HG02623 (cell line): ENCODE data around the gene PPP1R16B.
A peak's percentile ranks its signal among the peaks of the same experiment; 100 is the strongest.

Experiments used
- ATAC-seq: cut with Tn5 transposase; IDR thresholded peaks from one replicate; pipeline ENCODE4 v1.9.1; 2021; ENCODE audit warnings: moderate library complexity; ENCODE audit not compliant: unreplicated experiment

PPP1R16B gene

DNA sequence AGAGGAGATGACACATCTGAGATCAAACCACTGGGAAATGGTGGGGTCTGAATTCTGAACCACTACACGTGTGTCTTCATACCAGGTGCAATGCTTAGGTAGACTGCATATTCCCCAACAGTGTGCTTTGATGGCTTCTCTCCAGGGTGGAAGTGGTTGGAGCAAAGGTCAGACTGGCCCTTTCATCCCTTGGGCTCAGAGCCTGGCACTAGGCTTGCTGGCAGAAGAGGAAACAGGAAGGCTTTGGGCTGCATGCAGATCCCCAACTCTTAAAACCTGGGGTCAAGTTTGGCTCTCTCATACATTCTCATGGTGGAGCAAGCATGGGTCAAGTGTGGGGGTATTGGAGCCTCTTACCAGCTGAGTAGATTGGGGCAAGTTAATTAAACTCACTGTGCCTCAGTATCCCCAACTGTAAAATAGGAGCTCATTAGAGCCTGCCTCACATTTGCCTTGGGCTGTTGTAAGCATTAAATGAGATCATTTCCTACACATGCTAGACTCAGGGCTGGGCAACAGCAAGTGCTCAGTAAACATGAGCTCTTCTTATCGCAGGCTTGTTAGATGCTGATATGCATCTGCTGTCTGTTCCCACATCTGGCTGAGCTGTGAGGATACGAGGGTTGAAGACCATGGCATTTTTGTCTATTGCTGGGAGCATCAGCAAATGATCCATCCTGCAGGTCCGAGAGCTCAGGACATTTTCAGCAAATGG, 69.1 kb downstream of the PPP1R16B start:
- no peak for ATAC-seq

DNA sequence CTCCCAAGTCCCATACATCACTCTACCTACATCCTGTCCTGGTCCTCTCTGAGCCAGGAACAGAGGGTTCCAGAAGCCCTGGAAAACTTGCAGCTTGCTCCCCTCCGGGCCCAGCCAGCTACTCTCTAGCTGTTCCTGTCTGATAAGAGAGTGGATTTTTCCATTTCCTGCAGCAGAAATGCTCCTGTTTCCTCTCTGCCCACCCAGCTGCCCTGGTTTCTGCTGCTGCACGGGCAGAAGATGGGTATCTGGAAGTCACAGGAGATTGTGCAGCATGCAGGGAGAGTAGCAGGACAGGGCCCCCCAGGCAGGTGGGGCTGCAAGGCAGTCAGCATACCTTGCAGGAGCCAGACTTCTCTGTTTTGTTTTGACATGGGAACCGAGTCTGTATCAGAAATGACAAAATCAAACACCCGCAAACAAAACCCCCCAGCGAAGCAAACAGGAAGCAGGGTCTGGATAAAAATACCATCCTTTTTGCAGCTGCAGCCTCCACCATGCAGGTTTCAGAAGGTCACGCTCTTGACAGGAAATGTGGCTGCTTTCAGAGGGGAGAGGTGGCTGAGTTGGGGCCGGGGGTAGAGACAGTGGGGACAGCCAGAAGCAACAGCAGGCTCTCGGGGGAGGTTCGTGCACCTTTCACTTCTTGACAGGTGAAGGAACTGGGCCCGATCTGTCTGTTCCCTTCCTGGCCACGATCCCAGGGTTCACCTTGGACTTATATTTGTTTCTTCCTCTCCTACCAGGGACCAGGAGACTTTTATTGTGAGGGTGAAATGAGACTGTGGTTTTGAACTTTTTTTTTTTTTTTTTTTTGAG, 69.9 kb downstream of the PPP1R16B start:
- peak; percentile 60 for ATAC-seq

DNA sequence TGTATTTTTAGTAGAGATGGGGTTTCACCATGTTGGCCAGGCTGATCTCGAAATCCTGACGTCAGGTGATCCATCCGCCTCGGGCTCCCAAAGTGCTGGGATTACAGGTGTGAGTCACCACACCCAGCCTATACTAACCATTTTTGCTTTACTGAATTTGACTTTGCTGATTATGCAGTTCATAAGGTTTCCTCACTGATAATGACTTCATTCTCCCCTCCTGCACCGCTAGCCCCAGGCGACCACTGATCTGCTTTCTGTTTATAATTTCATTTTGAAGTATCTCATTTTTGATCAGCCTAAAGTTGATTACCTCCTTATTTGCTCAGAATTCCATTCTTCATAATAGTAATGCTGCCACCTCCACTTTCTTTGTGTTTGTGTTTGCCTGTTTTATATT, 72.0 kb downstream of the PPP1R16B start:
- ATAC-seq = no peak

DNA sequence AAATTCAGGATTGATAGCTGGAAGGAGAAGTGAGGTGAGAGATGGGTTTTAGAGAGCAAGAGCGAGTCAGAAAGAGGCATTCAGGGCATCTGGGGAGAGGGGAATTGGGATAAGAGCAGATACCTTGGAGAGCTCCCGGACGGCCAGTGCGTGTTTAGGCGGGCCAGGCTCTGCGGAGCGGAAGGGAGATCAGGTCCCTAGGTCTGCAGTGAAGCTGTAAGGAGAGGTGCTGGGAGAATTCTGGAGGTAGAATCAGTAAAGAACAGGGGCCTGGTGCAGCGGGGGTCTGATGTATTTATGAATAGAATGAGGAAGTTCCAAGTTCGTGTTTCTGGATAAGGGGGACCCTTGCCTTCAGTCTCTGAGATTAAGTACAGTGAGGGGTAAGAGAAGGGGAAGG, 73.4 kb downstream of the PPP1R16B start:
- ATAC-seq = no peak

DNA sequence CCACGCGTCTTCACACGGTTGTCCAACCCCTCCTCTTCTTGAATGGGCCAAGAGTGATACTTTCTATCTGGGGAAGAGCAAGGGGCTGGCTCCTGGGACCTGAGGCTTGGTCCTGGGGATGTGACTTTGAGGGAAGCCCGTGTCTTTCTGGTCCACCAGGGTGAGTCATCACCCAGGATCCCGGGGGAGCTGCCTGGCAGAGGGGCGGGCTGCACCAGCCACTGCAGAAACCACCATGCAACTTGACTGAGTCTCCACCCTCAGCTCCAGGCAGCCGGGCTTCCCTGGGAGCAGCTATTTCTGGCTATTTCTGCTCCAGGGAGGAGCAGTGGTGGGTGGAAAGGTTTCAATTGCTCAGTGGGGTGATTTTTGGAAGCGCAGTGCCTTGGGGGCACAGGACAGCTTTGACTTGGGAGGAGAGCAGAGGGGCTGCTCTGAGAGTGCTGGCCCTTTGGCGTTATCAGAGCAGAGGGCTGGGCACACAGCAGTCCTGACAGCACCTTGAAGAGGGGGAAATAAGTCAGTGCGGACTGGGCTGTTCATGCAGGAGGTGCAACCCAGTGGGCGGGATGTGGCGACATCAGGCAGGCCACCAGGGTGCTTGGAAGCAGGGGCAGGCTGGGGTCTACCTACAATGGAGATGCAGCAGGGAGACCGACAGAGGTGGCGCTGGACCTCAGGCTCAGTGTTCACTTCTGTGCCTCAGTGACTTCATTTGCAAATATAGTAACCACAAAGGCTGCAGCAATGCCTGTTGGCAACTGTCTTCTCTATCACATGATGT, 75.6 kb downstream of the PPP1R16B start:
- ATAC-seq = no peak

DNA sequence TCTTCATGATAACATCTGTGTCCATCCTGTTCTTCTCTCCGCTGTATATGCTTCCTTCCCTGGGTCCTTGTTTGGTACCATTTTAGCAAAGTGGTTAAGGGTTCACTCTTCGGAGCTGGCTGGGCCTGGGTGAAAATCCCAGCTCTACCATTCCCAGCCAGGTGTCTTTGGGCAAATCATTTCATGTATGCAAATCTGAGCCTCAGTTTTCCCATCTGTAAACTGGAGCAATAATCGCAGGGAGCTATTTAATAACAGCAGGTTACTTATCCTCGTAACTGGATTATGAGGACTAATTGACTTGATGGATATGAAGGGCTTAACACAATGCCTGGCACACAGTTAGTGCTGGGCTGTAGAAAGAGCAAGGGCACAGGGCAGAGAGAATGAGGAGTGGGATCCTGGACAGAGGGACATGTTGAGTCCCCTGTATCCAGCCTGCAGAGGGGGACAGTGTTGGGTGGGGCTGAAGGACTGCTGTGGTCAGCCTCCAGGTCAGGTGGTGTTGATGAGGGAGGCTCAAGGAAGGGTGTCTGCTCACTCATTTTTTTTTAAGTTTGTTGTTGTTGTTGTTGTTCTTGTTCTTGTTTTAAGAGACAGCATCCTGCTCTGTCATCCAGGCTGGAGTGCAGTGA, 76.4 kb downstream of the PPP1R16B start:
- no peak for ATAC-seq

DNA sequence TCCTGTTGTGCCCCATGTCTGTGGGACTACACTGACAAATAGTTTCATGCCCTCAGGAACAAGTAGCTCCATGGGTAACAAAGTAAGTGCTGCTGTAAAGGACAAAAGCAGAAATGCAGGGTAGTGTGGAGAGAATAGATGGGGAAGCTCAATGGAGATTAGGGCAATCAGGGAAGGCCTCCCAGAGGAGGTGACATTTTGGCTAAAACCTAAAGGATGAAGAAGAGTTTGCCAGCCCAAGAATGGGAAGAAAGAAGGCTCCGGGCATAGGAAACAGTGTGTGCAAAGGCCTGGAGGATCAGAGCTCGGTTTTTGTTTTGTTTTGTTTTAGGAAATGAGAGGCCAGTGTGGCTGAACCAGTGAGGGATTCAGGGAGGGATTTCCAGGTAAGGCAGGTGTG, 77.1 kb downstream of the PPP1R16B start:
- ATAC-seq = no peak

DNA sequence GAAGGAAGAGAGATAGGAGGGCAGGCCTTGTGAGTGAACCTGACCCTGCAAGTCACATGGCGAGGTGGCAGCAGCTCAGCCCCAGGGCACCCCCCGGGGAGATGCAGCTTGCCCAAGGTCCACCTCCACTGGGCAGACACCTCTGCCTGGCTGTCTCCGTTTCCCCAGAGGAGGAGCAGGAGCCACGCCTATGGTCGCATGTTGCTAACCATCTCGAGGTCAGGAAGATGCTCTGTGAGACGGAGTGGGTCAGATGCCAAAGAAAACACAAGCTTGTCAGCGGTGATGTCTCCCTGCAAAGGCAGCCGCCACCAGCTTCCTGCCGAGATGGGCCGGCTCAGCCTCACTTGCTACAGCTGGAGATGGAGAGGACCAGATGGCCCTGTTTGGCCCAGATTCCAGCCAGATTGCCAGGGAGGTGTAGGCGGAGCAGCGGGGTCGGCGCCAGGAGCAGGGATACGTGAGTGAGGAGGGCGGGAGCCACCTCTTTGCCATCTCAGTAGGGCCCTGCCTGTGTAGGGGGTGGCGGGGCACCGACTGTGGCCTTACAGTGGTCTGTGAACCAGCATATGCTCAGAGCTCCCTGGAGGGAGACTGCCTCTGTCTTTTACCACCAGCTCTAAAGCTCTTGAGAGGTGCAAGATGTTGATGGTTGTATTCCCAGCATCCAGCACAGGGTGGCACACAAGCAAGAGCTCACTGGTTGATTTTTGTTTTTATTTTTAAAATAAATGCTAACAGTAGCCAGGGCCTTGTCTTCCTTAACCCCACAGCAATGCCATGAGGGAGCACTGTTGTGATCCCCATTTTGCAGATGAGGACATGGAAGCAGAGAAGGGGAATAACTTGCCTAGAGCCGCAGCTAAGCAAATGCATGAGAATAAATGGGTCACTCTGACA, 77.8 kb downstream of the PPP1R16B start:
- ATAC-seq = no peak

DNA sequence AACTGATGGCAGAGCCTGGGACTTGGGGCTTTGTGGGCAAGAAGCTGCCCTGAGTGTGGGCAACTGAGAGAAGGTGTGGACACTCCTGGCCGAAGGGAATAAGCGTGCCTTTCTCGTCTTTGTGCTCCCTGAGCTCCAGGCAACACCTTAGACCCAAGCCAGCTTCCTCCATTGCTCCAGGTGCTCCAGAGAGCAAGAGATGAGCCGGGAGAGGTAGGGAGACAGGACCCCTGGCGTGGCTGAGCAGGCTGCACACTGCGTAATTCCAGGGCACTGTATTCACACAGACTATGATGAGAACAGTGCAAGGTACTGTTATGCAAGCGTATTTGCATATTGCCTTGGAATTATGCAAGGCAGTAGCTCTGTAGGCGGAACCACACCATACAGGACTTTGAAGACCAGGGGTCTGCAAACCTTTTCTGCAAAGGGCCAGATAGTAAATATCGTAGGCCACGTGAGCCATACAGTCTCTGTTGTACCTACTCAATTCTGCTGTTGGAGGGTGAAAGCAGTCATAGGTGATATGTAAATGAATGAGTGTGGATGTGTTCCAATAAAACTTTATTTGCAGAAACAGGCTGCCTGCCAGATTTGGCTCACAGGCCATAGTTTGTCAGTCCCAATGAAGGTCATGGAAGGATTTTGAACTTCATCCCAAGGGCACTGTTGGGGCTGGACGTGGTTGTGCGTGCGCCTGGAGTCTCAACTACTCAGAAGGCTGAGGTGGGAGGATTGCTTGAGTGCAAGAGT, 78.7 kb downstream of the PPP1R16B start:
- no peak for ATAC-seq

DNA sequence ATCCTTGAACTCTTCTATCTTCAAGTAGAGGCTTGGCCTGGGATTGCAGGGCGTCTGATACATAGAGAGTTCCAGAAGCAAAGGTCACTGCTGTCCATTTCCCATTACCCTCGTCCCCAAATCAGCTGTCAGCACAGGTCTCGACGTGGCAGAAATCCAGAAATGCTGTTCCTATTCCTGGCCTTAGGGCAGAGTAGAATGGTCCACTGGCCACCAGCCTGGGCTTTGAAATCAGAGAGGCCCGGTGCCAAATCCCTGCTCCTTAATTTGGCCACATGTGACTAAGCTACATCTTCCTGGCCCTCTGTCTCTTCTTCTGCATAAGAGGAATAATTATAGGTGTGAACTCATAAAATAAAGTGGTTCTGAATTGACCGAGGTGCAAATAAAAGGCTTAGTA, 79.9 kb downstream of the PPP1R16B start:
- no peak for ATAC-seq

DNA sequence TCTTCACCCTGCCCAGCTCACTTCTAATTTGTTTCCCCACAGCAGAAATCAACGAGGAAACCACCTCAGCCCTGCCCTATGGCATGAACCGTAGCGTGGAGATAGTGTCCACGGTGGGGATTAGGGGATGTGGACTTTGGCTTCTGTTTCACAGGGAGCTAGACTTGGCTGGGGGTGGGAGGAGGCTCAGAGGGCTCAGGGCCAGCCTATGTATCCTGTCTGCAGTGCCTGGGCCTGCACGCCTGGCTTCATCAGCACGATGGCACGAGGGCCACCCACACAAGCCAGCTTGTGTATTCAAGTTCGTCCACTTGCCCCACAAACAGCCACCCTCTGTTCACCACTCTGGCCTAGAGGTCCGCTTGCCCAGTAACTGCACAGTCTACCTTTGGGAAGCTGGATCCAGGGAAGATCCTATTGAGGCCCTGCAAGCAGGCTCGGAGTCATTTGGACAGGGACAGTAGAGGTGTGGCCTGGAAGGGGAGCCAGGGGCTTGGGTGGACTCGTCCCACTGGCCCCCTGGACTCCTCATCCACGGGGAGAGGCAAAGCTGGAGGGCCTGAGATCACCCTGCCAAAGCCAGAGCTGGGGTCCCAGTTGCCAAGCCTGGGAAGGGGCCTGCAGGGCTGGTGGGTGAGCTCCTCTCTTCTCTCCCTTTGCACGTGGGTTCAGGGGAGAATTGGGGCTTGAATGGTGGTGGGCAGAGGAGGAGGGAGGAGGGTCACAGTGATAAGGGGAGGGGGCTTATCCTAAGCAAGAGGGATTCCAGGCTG, 82.7 kb downstream of the PPP1R16B start:
- no peak for ATAC-seq

DNA sequence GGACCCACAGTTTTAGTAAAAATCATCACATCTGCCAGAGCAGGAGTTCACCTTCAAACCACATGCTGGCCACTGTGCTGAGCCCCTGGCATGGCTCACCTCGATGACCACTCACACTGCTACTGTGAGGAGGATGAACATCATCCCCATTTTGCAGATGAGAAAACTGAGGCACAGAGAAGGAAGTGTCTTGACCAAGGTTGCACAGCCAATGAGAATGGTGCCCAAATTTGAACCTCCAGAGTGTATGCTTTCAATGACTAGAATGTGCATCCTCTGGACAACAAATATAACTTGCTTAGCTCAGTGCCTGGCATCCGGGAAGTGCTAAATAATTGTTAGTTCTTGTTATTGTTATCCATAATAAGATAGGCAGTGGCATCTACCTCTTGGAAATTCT, 83.6 kb downstream of the PPP1R16B start:
- no peak for ATAC-seq

DNA sequence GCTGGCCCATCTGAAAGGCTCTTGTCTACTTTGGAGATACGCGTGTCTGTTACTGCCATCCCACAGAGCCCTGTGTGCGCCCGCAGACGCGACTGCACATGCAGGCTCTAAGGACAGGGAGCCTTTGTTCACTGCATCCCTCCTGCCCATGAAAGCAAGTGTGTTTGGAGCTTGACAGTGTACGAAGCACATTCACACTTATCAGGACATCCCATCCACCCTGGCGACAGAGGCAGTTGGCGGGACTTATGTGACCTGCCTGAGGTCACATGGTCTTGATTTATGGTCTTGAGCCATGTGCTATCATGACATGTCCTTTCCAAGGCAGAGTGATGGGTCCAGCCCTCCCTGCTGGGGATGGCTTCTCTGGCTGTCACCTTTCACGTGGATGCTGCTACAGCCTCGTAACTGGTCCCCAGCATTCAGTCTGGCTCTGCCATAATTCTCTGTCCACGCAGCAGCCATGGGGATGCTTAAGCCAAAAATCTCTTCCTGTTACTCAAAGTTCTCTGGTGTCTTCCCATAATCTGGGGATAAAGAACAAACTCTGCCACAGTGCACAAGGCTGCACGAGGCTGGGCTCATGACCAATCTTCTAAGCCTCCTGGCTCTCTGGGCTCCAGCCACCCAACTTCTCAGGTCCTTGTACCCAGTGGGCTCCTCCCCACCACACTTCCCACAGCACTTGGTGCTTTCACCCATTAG, 84.4 kb downstream of the PPP1R16B start:
- ATAC-seq = no peak

DNA sequence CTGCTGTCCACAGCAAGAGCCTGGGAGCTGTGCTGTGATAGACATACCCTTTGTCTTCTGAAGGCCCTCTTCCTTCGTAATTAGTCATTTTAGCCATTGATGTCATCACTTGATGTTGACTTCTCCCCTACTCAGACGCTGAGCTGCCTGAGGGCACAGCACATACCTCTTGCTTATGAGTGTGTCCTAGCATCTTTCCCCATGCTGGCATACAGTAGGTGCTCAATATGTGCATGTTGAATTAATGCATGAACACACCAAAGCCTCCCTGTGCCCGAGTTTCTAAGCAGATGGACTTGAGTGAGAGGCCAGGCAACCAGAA, 85.0 kb downstream of the PPP1R16B start:
- no peak for ATAC-seq

DNA sequence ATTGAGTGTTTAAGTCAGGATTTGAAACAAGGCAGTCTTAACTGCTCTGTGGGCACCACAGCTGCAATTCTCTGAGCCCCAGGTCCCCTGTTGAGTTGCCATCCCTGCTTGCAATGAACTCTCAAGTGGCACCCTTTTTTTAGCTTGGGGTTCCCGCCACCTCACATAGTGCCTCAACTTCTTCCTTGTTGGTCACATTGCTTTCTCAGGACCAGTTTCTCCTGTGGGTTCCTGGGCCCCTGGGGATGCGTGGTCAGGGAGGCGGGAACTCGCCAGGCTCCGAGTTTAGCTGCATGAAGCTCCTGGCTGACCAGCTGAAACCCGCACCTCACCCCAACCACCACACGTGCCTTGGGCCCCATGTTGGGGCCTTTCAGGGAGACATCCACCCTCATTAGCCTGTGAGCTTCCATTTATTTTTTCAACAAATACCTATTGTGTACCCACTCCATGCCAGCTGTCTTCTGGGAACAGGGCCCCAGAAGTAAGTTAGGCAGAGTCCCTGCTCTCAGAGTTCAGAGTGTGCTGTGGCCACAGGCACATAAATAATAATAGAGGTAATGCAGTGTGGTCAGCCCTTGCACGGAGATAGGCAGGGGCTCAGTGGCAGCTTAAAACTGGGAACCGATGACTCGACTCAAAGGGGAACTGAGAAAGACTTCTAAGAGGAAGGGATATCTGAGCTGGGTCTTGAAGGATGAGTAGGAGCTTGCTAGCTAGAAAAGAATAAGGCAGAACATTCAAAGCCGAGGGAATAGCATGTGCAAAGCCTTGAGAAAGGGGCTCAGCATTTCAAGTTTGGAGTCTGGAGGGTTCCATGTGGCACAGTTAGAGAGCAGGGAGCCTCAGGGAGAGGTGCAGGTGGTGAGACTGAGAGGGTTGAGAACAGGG, 86.8 kb downstream of the PPP1R16B start:
- ATAC-seq = peak; percentile 56

DNA sequence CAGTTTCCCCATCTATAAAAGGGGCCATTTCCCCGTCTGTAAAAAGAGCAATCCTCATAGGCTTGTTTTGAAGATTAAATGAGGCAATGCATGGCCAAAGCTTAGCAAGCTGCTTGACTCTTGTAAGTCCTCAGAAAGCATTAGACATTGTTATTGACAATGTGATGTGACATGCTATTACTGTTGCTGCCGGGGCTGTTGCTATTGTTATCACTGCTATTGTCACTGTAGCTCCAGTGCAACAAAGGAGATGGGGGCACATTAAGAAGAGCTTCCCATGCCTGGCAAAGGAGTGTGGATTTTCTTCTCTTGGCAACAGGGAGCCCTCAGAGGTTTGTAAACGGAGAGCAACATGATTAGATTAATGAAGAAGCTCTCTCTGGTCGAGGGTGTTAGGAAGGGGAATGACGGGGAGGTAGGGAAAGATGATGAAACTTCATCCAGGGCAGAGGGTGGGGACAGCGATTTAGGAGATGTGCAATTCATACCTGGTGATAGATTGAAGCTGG, 87.6 kb downstream of the PPP1R16B start:
- no peak for ATAC-seq

DNA sequence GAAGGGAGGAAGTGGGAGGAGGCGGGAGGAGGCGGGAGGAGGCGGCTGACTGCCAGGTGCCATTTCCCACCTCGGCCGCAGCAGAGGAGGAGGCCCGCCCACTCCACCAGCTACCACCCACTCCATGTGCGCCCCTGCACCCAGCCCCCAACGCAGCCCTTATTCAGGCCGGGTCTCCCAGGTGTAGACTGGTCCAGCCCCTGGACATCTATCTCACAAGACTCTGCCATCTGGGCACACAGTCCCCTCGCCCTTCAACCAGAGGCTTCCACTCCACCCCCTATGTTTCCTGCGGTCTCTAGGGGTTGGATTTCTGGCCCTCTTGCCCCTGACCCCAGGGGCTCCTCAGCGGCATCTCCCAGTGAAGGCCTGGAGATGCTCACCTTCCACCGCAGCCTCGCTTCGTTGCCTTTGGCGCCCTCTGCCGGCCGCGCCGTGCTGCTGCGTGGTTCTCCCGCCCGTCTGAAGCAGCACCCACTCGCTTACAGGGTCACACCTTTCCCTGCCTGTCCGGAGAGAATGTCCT, 88.1 kb downstream of the PPP1R16B start:
- ATAC-seq = no peak
